AG08396 (cell line): ENCODE data around the gene FAM168A.

ENCODE experiments used
- DNase-seq: peaks from one replicate; pipeline ENCODE4 v3.0.0; 2012; ENCODE audit warnings: low spot score, mixed read lengths

FAM168A gene

GRCh38 chr11:73597956-73598718, at the start of gene FAM168A:
FAM168A (minus strand) TSS chr11:73598112; CDS start chr11:73468474, 129,638 bp downstream.
- peak; percentile 97 for DNase-seq

DNA sequence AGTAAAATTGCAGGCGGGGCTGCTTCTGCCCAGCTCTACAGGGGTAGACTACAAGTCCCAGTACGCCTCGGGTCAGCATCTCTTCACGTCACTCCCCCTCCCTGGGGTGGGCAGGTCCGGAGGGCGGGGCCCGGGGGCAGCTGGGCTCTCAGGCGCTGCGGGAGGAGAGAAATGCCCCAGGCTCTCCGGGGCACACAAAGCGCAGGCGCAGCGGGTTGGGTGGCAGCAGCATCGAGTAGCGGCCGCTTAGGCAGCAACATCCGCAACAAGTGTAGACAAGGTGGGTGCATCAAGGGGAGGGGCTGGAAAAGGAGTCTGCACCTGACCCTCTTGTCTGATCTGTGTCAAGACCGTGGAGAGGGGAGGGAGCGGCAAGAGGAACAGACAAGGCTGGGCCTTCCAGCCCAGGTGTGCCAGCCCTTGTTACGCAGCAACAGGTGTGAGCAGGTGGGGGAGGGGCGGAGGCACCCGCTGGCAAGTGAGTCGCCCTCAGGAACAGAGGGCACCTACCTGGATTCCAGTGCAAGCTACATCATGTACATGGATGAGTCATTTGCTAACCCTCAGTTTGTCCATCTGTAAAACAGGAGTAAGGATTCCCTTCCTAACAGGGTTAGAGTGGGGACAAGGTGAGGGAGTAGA, 49.7 kb upstream of the FAM168A start:
- peak; percentile 90 for DNase-seq

DNA sequence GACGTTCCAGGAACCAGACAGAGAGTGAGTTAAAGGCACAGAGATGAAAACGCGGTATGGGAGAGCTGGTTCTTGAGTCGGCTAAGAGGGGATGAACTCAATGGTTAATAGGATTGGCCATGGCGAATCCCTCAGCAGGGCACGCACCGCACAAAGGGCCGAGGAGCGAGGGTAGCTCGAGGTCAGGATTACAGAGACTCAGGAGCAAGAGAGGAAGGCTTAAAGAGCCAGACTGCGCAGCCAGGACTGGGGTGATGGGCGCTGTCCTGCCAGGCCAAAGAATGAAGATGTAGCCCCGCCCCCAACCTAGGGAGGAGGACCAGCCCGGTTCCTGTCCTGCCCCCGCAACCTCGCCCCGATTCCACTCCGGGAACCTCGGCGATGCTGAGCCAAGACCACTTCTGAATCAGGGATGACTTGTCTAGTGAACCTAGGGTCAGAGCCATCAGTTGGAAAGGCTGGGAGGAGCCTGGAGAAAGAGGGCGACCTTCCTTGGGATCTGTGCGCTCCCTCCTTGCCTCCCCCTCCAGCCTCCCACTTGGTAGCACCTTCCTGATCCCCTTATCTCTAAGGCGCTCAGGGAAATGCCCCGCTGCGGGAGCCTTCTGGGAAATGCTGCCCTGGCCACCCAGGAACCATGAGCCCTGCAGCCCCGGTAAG, 48.2 kb upstream of the FAM168A start, which contains the start of gene PLEKHB1:
Gene PLEKHB1 (plus strand): TSS at position 610 of the 660 bp plus-strand sequence. CDS start 28 bp downstream, at position 638.
- no peak for DNase-seq

GRCh38 chr11:73645121-73645969, 47.4 kb upstream of the FAM168A start:
- no peak for DNase-seq

DNA sequence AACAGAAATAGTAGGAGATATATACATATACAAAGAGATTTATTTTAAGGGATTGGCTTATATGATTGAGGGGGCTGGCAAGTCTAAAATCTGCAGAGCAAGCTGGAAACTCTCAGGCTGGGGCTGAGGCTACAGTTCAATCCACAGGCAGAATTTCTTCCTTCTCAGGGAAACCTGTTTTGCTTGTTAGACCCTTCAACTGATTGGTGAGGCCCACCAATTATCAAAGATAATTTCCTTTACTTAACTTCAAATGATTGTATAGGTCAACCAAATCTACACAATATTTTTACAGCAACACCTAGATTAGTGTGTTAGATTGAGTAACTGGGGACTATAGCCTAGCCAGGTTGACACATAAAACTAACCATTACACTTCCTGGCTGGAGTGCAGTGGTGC, 43.8 kb upstream of the FAM168A start:
- no peak for DNase-seq

GRCh38 chr11:73640592-73640991, 42.7 kb upstream of the FAM168A start:
- DNase-seq = no peak

GRCh38 chr11:73637012-73637411, 39.1 kb upstream of the FAM168A start:
- no peak for DNase-seq

DNA sequence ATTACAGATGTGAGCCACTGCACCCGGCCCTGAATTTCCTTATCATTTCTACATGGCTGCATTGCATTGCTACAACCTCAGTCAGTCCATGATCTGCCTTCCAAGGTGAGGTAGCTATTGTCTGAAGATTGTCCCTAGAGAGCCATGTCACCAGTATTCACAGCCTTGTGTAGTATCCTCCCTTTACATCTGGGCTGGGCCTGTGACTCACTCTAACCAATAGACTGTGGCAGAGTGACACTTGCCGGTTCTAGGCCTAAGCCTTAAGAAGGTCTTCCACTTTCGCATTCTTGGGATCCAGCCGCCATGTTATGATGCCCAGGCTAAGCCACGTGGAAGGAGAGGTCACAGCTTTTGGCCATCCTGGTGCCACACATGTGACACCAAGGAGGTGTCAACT, 38.3 kb upstream of the FAM168A start:
- no peak for DNase-seq

GRCh38 chr11:73635721-73636120, 37.8 kb upstream of the FAM168A start:
- DNase-seq = no peak

DNA sequence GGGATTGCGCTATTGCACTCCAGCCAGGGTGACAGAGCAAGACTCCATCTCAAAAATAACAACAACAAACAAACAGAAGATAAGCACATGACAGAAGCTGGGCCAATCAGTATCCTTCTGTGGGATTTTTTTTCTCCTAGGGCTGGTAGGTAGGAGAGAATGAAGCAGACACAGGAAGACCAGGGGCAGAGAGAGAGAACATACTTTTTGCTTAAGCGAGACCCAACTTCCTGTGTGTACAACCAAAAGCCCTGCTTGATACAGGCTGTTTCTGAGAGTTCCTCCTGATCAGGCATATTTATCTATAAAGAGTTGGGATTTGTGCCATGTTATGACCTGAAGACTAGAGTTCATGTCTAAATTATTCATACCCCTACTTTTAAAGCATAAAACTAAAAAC, 36.1 kb upstream of the FAM168A start:
- DNase-seq = no peak

DNA sequence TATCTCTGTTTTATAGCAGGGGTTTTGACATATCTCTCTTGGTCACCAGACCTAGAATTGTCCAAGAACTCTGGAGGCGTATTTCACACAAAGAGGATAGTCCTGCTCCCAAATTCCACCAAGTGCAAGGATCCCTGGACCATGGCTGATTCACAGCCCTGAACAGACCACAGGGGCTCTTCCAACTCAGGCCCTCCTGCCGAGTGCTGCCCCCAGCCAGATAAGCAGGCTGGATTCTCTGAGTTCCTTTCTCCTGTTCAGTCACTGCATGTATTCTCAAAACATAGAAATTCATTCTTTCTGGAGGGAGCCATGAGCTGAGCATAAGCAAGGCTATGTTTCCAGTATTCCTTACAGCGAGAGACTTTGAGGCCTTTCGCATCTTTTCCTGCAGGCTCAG, 35.1 kb upstream of the FAM168A start:
- no peak for DNase-seq

GRCh38 chr11:73629907-73630306, 32.0 kb upstream of the FAM168A start:
- no peak for DNase-seq

DNA sequence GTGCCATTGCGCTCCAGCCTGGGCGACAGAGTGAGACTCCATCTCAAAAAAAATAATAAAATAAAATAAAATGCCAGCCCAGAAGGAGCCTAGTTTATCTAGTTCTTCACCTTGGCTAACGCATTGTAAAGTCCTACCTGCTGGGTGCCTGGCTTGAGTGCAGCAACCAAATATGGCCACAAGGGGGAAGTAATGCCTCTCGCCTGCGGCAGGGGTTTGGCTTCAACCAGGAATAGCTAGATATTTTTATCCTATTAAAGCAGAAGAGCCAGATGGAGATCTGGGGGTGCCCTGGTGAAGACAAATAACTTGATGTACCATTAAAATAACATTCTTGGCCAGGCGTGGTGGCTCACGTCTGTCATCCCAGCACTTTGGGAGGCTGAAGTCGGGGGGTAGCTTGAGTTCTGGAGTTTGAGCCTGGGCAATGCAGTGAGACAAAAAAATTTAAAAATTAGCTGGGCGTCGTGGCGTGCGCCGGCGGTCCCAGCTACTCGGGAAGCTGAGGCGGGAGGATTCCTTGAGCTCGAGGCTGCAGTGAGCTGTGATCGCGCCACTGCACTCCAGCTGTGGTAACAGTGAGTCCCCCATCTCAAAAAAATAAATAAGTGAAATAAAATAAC, 27.9 kb upstream of the FAM168A start:
- DNase-seq = peak; percentile 85

- DNase-seq = no peak
Observed at GRCh38 chr11:73623686-73624085, 25.8 kb upstream of the FAM168A start.

- DNase-seq = no peak
Observed at GRCh38 chr11:73622926-73623593, 25.1 kb upstream of the FAM168A start.

- no peak for DNase-seq
Observed at GRCh38 chr11:73614591-73614990, 16.7 kb upstream of the FAM168A start.

DNA sequence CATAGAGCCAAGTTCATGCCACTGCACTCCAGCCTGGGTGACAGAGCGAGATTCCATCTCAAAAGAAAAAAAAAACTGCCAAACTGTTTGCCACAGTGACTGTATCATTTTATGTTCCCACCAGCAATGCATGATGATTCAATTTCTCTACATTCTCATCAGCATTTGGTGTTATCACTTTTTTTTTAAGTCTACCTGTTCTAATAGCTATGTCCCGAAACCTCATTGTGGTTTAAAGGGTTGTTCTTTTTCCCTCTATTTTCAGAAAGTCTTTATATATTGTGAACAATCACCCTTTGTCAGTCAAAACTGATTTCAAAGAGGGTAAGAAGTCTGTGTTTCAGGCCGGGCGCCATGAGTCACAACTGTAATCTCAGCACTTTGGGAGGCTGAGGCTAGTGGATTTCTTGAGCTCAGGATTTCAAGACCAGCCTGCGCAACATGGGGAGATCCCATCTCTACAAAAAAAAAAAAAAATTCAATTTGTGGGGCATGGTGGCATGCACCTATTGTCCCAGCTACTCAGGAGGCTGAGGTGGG, 14.8 kb upstream of the FAM168A start:
- no peak for DNase-seq

- DNase-seq = no peak
Observed at GRCh38 chr11:73598719-73599379, 937 bp upstream of the FAM168A start.

GRCh38 chr11:73597336-73597955, 466 bp downstream of the FAM168A start:
- no peak for DNase-seq

GRCh38 chr11:73596547-73596946, 1.4 kb downstream of the FAM168A start:
- DNase-seq = no peak
